Osteocyte (in vitro differentiated cells): ENCODE measurements around the gene CMTM4. TPM values are rescaled to one million over a fixed set of nuclear protein-coding genes. Genes with fewer than 3 reads are reported as not detected.
A peak's percentile ranks its signal among the peaks of the same experiment; 100 is the strongest.

Experiments used
- DNase-seq: peaks from one replicate; pipeline ENCODE4 v3.0.0; 2021; ENCODE audit warnings: mixed read lengths; ENCODE audit not compliant: unreplicated experiment; ENCODE audit errors: extremely low spot score
- H3K27ac Mint-ChIP-seq: one replicate; pipeline ENCODE4 v1.8.0; 2021; ENCODE audit warnings: mild to moderate bottlenecking, mixed read lengths; ENCODE audit not compliant: unreplicated experiment
- H3K27me3 Mint-ChIP-seq: one replicate; pipeline ENCODE4 v1.8.0; 2021; ENCODE audit warnings: mixed read lengths; ENCODE audit not compliant: unreplicated experiment
- H3K36me3 Mint-ChIP-seq: one replicate; pipeline ENCODE4 v1.8.0; 2021; ENCODE audit warnings: mixed read lengths; ENCODE audit not compliant: unreplicated experiment
- H3K4me1 Mint-ChIP-seq: one replicate; pipeline ENCODE4 v1.8.0; 2021; ENCODE audit warnings: mixed read lengths; ENCODE audit not compliant: unreplicated experiment
- H3K4me3 Mint-ChIP-seq: one replicate; pipeline ENCODE4 v1.8.0; 2021; ENCODE audit warnings: mild to moderate bottlenecking, moderate library complexity, mixed read lengths; ENCODE audit not compliant: unreplicated experiment
- H3K9me3 Mint-ChIP-seq: one replicate; pipeline ENCODE4 v1.8.0; 2021; ENCODE audit warnings: mixed read lengths; ENCODE audit not compliant: unreplicated experiment
- total RNA-seq: library from RNA; stranded (reverse); gene quantifications from 2 replicates; pipeline ENCODE4 v1.2.1, GENCODE V29; 2021
- TF ChIP-seq, protein P1 (sequence below): fragments of 200-600 bp; sonication (generic); IDR thresholded peaks from 2 replicates; pipeline ENCODE4 v1.5.0; 2021; ENCODE audit warnings: antibody characterized with exemption, mild to moderate bottlenecking, moderate library complexity

Gene CMTM4
- total RNA-seq, 1 donor from 2014 or later: 24.4 TPM

- no peak for DNase-seq
- TF ChIP-seq, protein P1, sequence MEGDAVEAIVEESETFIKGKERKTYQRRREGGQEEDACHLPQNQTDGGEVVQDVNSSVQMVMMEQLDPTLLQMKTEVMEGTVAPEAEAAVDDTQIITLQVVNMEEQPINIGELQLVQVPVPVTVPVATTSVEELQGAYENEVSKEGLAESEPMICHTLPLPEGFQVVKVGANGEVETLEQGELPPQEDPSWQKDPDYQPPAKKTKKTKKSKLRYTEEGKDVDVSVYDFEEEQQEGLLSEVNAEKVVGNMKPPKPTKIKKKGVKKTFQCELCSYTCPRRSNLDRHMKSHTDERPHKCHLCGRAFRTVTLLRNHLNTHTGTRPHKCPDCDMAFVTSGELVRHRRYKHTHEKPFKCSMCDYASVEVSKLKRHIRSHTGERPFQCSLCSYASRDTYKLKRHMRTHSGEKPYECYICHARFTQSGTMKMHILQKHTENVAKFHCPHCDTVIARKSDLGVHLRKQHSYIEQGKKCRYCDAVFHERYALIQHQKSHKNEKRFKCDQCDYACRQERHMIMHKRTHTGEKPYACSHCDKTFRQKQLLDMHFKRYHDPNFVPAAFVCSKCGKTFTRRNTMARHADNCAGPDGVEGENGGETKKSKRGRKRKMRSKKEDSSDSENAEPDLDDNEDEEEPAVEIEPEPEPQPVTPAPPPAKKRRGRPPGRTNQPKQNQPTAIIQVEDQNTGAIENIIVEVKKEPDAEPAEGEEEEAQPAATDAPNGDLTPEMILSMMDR: no peak
- Mint-ChIP-seq H3K27ac (no peak overlapping the region), H3K4me1 (peaks cover 12% of the 10 kb centered on the region), H3K9me3 (no peaks in the 10 kb centered on the region), H3K4me3 (no peak overlapping the region), H3K36me3 (no peaks in the 10 kb centered on the region), H3K27me3 (peaks cover 3% of the 10 kb centered on the region)
These were observed 110.9 kb downstream of the CMTM4 start for GRCh38 chr16:66585481-66586239.

DNA sequence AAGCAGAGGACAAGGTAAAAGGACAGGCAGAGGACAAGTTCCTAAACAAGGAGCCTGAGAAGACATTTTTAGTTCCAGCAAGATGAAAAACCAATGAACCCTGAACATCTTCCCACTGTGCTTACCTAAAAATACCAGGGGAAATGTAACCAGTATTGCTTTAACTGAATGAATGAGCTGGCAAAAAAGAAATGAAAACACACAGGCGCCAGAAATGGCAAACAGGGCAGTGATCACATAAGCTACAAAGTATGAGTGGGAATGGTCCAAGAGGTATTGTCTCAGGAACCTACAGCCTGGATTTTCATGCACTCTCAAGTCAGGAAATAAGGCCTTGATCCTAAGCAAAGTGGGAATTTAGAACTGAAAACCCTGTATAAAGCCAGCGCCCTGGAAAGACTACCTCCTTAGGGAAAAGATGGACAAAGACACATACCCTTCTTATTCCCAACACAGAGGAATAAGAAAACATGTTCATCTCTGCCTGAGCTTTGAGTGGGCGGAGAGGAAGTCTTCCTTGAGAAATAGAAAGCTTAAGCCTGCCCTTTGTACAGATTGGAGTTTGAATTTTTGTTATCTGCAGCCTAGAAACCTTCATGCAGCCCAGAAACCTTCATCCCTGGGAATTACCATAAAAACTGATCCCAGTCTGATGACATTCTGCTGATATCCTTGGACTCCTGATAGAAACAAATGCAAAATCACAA lies 115.1 kb downstream of the CMTM4 start:
- Mint-ChIP-seq H3K9me3 (no peaks in the 10 kb centered on the region), H3K27me3 (no peaks in the 10 kb centered on the region), H3K4me3 (no peak overlapping the region), H3K4me1 (peaks cover 23% of the 10 kb centered on the region), H3K27ac (peak overlapping the region; percentile 77), H3K36me3 (no peaks in the 10 kb centered on the region)
- TF ChIP-seq, protein P1: no peak
- DNase-seq: no peak

- Mint-ChIP-seq H3K4me1 (peaks cover 23% of the 10 kb centered on the region), H3K4me3 (no peak overlapping the region), H3K27ac (peak overlapping the region; percentile 77), H3K27me3 (no peaks in the 10 kb centered on the region), H3K9me3 (no peaks in the 10 kb centered on the region), H3K36me3 (no peaks in the 10 kb centered on the region)
- no peak for DNase-seq
- TF ChIP-seq, protein P1: peak; percentile 46
These were observed 115.8 kb downstream of the CMTM4 start for GRCh38 chr16:66580605-66581209.

- DNase-seq: no peak
- H3K36me3 Mint-ChIP-seq: no peaks in the 10 kb centered on the region
- no peaks in the 10 kb centered on the region for H3K27me3 Mint-ChIP-seq
- no peak within 1 kb of the TSS for H3K4me3 Mint-ChIP-seq
- H3K27ac Mint-ChIP-seq: peak within 1 kb of the TSS; percentile 77
- TF ChIP-seq, protein P1: no peak
- H3K9me3 Mint-ChIP-seq: no peaks in the 10 kb centered on the region
- peaks cover 28% of the 10 kb centered on the region for H3K4me1 Mint-ChIP-seq
These were observed 117.7 kb downstream of the CMTM4 start, which contains the start of gene CMTM2 for GRCh38 chr16:66578651-66579531. CMTM2 (plus strand) TSS chr16:66579463; CDS start chr16:66579608, 145 bp downstream.
